ENCODE measurements around the gene ISYNA1. TPM values are rescaled to one million over a fixed set of nuclear protein-coding genes. Genes with fewer than 3 reads are reported as not detected.
A peak's percentile ranks its signal among the peaks of the same experiment; 100 is the strongest.

The ISYNA1 gene
- total and polyA plus RNA-seq, 2 of the 13 experiments (the other 11 are each of a cell fraction or from before 2014, with no cell fraction given), result 29.6 to 48.5 TPM

GRCh38 chr19:18475004-18475453, 37.1 kb upstream of the ISYNA1 start (continued):
- TF ChIP-seq ZBTB40 (IDR thresholded peaks at IDR 0.05) (no peak), ZBTB40 (CRISPR knock-in tag; IDR thresholded peaks at IDR 0.05) (no peak)

- Histone ChIP-seq H3K4me2 (ENCODE audit: low read depth, low read length) (no peak overlapping the region), H3K27ac (ENCODE audit: extremely low read length, insufficient read depth, low read length) (no peak overlapping the region), H3K36me3 (replicated peaks in 1 of 2; ENCODE audit: control insufficient read depth in 1 of 2, insufficient read depth in 2 of 2, low read length in 2 of 2) (peaks cover 5 to 6% of the 10 kb centered on the region in 2 experiments; a peak in 2 of 5 replicates), H3K9me3 (ENCODE audit: low read length) (no peaks in the 10 kb centered on the region), H3K27me3 (ENCODE audit: control insufficient read depth in 1 of 2, insufficient read depth in 2 of 2, low read length in 2 of 2) (no peaks in the 10 kb centered on the region), H3K79me2 (ENCODE audit: insufficient read depth, low read length) (peaks cover 54% of the 10 kb centered on the region), H2AFZ (ENCODE audit: low read length) (no peak overlapping the region), H3K4me3 (replicated peaks in 1 of 3; ENCODE audit: insufficient read depth in 1 of 3, low read depth in 2 of 3, low read length in 3 of 3) (no peak overlapping the region), H3K4me1 (ENCODE audit: insufficient read depth, low read length) (peaks cover 82% of the 10 kb centered on the region), H3K9ac (ENCODE audit: insufficient read depth, low read depth, low read length) (no peak overlapping the region), H4K20me1 (ENCODE audit: insufficient read depth, low read length) (peaks cover 12% of the 10 kb centered on the region; the same call in 1 of the 2 replicates)
- FAIRE-seq (no peak), DNase-seq (ENCODE audit: low spot score) (no peak), ATAC-seq (no peak)
- intact Hi-C loops (cut with micrococcal nuclease; ENCODE audit: unreplicated experiment) (no loop called here), in situ Hi-C loops (cut with HindIII; ENCODE audit: extremely low pct_ligation_motif_present, low pct_unique_long_range_greater_than_20kb) (loop anchor here (10.0 kb wide), 2 partner anchors 50 to 200 kb away; partner anchors contain the start of gene ELL)
- CTCF ChIA-PET (ENCODE audit: low intra/inter-chr PET ratio, low total read pairs), result no interaction called here
- BruUV-seq (replicated peaks), result no TSS peak
- TF ChIP-seq ZNF232 (CRISPR knock-in tag; IDR thresholded peaks at IDR 0.05; ENCODE audit: borderline replicate concordance), result 0 out of 2 replicates have a peak, but pooled peaks have one; percentile 38
- TF ChIP-seq ZNF598 (CRISPR knock-in tag; IDR thresholded peaks at IDR 0.05; ENCODE audit: borderline replicate concordance), result 0 out of 2 replicates have a peak, but pooled peaks have one; percentile 64
- peak; percentile 78; the same call in 1 of the 2 replicates for TF ChIP-seq ZNF274 (CRISPR knock-in tag; IDR thresholded peaks at IDR 0.05)
- 0 out of 2 replicates have a peak, but pooled peaks have one; percentile 44 for TF ChIP-seq ZNF547 (CRISPR knock-in tag; IDR thresholded peaks at IDR 0.05)
- peak; percentile 33 for TF ChIP-seq ZNF687 (CRISPR knock-in tag; IDR thresholded peaks at IDR 0.05)
- no peak for TF ChIP-seq KLF11 (CRISPR knock-in tag; IDR thresholded peaks at IDR 0.05)
- TF ChIP-seq ZNF576 (CRISPR knock-in tag; IDR thresholded peaks at IDR 0.05), result no peak
- WGBS (ENCODE audit: low lambda C conversion rate), result 95% methylated on average over 11 of the region's 13 CpGs
- POLR2A ChIA-PET, result no interaction called here
These were observed 36.5 kb upstream of the ISYNA1 start for GRCh38 chr19:18474366-18474887.
